Astrocyte of the cerebellum (primary cell): ENCODE measurements around the gene SYCE1.

Experiments used
- DNase-seq: peaks from one replicate; pipeline ENCODE4 v3.0.0-alpha.2; 2011; ENCODE audit warnings: low read depth
- H3K4me3 ChIP-seq: 2 replicates; pipeline ENCODE4 v1.5.1; 2011; ENCODE audit warnings: mild to moderate bottlenecking, low read depth, low read length, moderate library complexity
- CTCF ChIP-seq: IDR thresholded peaks from 2 replicates; pipeline ENCODE4 v1.5.1; 2012; ENCODE audit warnings: low read length, low read depth, moderate library complexity, mild to moderate bottlenecking; ENCODE audit errors: missing control alignments
- in situ Hi-C: cut with HindIII; loops from 2 replicates; pipeline ENCODE4 v1.10.0; 2017; ENCODE audit warnings: low sequenced_read_pairs

Gene SYCE1

DNA sequence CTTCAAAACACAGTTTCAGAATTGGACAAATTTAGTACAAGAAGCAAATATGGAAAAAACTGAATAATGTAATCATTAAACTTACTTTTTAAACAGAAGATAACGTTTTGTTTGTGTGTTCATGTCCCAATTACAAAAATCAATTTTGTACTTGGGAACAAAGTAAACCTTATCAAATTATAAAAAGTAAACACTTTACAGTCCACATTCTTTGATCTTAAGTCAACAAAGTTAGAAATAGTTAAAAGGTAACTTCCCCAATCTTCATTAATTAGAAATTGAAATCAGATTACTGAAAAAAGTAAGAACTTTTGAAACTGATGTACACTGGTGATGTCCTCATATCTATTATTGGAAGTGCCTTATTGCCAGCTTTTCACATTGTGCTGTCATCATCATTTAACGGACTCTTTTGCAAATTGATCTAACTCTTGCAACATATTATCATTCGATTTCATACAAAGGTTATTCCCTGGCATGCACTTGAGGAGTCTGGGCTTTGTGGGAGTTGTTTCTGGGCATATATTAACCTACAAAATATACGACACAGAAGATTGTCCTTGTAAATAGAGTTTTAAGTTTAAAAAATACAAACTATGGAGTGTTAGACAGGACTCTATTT, 53.4 kb downstream of the SYCE1 start:
- no peak for TF ChIP-seq CTCF
- no peak for DNase-seq
- in situ Hi-C loops = no loop called here
- no peak overlapping the region for H3K4me3 ChIP-seq

DNA sequence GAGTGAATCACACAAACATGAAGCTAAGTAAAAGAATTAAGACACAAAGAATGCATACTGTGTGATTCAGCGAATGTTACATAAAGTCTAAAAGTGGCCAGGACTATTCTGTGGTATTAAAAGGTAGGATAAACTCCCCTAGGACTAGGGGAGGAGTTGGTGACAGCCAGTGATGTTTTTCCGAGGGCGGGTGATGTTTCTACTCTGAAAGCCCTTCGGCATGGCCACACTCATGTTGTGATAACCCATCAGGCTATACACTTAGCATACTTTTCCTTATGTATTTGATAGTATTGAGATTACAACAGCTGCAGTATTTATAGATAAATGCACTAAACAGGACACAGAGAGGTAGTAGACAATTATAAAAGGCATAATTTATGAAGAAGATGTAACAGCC, 54.0 kb downstream of the SYCE1 start:
- no peak for TF ChIP-seq CTCF
- no peak for DNase-seq
- no peak overlapping the region for H3K4me3 ChIP-seq
- in situ Hi-C loops = no loop called here

DNA sequence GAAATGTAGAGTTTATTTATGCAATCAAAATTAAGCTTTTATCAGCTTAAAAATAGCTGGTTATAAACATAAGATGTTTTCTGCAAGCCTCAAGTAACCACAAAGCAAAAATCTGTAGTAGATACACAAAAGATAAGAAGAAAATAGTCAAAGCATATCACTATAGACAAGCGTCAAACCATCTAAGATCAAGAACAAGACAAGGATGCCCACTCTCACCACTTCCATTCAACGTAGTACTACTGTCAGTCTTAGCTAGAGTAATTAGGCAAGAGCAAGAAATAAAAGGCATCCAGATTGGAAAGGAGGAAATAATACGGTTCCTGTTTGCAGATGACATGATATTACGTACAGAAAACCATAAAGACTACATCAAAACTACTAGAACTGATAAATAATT, 55.7 kb downstream of the SYCE1 start:
- TF ChIP-seq CTCF = no peak
- no peak for DNase-seq
- in situ Hi-C loops = no loop called here
- H3K4me3 ChIP-seq = no peak overlapping the region
